Large intestine (tissue), 3 donors: ENCODE data around the gene PIAS2. TPM values are rescaled to one million over a fixed set of nuclear protein-coding genes. Genes with fewer than 3 reads are reported as not detected.

Source experiments
- DNase-seq, 2 donors: peaks; one replicate each; pipeline versions ENCODE4 v3.0.0 to v3.0.0-alpha.2; 2013
- H3K27ac ChIP-seq: one replicate; pipeline ENCODE4 v1.5.1; 2013; ENCODE audit warnings: low read length
- H3K27me3 ChIP-seq: 2 replicates; pipeline ENCODE4 v1.6.1; 2013; ENCODE audit warnings: low read length; ENCODE audit not compliant: control insufficient read depth, insufficient read depth
- H3K36me3 ChIP-seq: 2 replicates; pipeline ENCODE4 v1.6.1; 2013; ENCODE audit warnings: low read length; ENCODE audit not compliant: control insufficient read depth, insufficient read depth
- H3K4me1 ChIP-seq: one replicate; pipeline ENCODE4 v1.6.1; 2013; ENCODE audit warnings: low read length; ENCODE audit not compliant: control insufficient read depth, insufficient read depth
- H3K4me3 ChIP-seq: one replicate; pipeline ENCODE4 v1.5.1; 2013; ENCODE audit warnings: low read length
- H3K9me3 ChIP-seq: one replicate; pipeline ENCODE4 v1.6.1; 2013; ENCODE audit warnings: mild to moderate bottlenecking, low read depth, low read length, moderate library complexity; ENCODE audit not compliant: control insufficient read depth
- WGBS: methylation state at CpG from one replicate; pipeline ENCODE4 v1.1.5; 2013; ENCODE audit warnings: low lambda C conversion rate; ENCODE audit not compliant: insufficient coverage; 5-methylcytosine and 5-hydroxymethylcytosine counted together
- polyA plus RNA-seq: library from polyadenylated mRNA; unstranded; fragments of 120-200 nt; gene quantifications from one replicate; pipeline ENCODE4 v1.2.1, GENCODE V29; 2013

Gene PIAS2
- polyA plus RNA-seq, 1 donor: 13.1 TPM

DNA sequence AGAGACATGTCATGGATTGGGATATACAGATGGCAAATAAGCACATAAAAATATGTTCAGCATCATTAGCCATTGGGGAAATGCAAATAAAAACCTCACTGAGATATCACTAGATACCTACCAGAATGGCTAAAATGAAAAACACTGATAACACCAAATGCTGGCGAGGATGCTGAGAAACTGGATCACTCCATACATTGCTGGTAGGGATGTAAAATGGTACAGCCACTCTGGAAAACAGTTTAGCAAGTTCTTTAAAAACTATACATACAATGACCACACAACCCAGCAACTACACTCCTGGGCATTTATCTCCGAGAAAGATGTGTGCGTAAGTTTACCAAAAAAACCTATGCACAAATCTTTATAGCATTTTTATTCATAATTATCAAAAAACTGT lies 13.9 kb downstream of the PIAS2 start:
- Histone ChIP-seq H3K27me3 (no peaks in the 10 kb centered on the region), H3K9me3 (no peaks in the 10 kb centered on the region), H3K36me3 (no peaks in the 10 kb centered on the region), H3K27ac (no peak overlapping the region), H3K4me3 (no peak overlapping the region), H3K4me1 (no peaks in the 10 kb centered on the region)
- 96% methylated on average over 2 of the region's 3 CpGs for WGBS
- no peak for DNase-seq

GRCh38 chr18:46899274-46899948 lies 17.9 kb downstream of the PIAS2 start:
- DNase-seq: no peak
- Histone ChIP-seq H3K4me3 (no peak overlapping the region), H3K4me1 (no peaks in the 10 kb centered on the region), H3K27ac (no peak overlapping the region), H3K27me3 (no peaks in the 10 kb centered on the region), H3K36me3 (no peaks in the 10 kb centered on the region), H3K9me3 (no peaks in the 10 kb centered on the region)
- 83% methylated on average over 1 of the region's 2 CpGs for WGBS

GRCh38 chr18:46894124-46894523 lies 23.2 kb downstream of the PIAS2 start:
- peaks cover 11% of the 10 kb centered on the region for H3K36me3 ChIP-seq
- no peaks in the 10 kb centered on the region for H3K27me3 ChIP-seq
- no peaks in the 10 kb centered on the region for H3K9me3 ChIP-seq
- H3K4me3 ChIP-seq: no peak overlapping the region
- 100% methylated on average over 2 of the region's 2 CpGs for WGBS
- H3K4me1 ChIP-seq: no peaks in the 10 kb centered on the region
- no peak overlapping the region for H3K27ac ChIP-seq
- no peak for DNase-seq

DNA sequence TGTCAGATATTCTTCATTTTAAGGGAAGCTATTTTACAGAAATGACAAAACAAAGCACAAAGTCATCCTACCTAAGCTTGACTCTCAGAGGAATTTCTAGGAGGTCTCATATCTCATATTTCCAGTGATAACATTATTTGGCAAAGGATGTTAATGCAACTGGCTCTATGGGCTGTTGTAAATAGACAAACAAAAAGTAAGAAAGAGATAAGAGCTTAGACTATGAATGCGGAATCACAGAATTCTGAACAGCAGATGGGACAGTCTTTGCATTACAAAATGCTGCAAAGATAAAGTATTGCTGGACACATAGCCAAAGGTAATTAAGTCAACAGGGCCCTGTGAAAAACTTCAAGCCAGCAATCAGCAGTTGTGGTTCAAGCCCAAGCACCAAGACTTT lies 23.9 kb downstream of the PIAS2 start:
- no peaks in the 10 kb centered on the region for H3K9me3 ChIP-seq
- H3K36me3 ChIP-seq: peaks cover 17% of the 10 kb centered on the region
- H3K27ac ChIP-seq: no peak overlapping the region
- H3K4me3 ChIP-seq: no peak overlapping the region
- no peaks in the 10 kb centered on the region for H3K4me1 ChIP-seq
- no CpG with 5 or more reads among the region's 1 CpG for WGBS
- no peak for DNase-seq
- no peaks in the 10 kb centered on the region for H3K27me3 ChIP-seq

DNA sequence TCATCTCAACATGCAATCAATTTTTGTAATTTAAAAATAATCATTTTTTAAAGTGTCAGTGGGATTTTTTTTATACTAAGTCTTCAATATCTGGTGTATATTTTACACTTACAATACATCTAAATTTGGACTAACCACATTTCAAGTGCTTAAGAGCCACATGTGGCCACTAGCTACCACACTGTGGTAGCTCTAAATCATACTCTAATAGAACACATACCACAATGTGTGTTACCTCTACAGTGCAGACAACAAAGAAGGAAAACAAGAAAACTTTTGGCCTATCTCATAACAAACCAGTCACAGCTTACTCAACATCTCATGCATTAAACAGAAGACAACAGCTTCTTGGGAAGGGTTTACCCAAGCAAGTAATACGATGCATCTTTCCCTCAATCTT lies 24.5 kb downstream of the PIAS2 start:
- H3K27ac ChIP-seq: no peak overlapping the region
- H3K4me3 ChIP-seq: no peak overlapping the region
- H3K9me3 ChIP-seq: no peaks in the 10 kb centered on the region
- no CpG with 5 or more reads among the region's 1 CpG for WGBS
- no peaks in the 10 kb centered on the region for H3K27me3 ChIP-seq
- H3K36me3 ChIP-seq: peaks cover 18% of the 10 kb centered on the region
- no peak for DNase-seq
- no peaks in the 10 kb centered on the region for H3K4me1 ChIP-seq

DNA sequence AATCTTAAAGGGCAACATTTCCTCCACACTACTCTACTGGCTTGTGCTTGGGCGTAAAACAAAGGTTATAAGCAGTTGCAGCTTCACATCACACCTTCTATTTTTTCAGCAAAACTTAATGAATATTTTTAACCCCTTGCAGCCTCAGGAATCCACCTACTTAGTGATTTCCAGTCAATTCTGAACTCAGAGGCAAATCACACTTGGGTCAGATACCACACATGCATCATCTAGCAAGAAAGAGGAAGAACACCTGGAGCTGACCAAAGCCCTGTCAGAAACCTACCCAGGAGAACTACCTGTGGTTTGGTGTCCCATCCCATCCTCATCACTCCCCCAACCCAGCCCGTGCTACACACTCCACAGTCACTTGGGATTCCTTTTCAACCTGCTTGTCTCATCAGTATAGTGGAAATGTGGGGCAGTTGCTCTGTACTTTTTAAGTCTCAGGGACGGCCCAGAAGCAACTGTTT lies 25.5 kb downstream of the PIAS2 start:
- H3K9me3 ChIP-seq: no peaks in the 10 kb centered on the region
- no peaks in the 10 kb centered on the region for H3K27me3 ChIP-seq
- H3K27ac ChIP-seq: no peak overlapping the region
- DNase-seq: no peak
- WGBS: no CpG with 5 or more reads among the region's 3 CpGs
- H3K36me3 ChIP-seq: peaks cover 18% of the 10 kb centered on the region
- H3K4me1 ChIP-seq: no peaks in the 10 kb centered on the region
- H3K4me3 ChIP-seq: no peak overlapping the region

DNA sequence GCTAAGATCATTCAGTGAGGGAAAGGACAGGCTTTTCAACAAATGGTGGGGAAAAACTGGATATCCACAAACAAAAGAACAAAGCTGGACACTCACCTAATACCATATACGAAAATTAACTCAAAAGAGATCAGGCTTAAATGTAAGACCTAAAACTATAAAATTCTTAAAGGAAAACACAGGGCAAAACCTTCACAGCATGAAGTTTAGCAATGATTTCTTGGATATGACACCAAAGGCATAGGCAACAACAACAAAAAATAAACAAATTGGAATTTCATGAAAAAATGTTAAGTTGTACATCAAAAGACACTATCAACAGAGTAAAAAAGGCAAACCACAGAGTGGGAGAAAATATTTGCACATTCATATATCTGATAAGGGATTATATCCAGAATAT lies 28.3 kb downstream of the PIAS2 start:
- WGBS: 100% methylated on average over 1 of the region's 1 CpG
- no peaks in the 10 kb centered on the region for H3K27me3 ChIP-seq

GRCh38 chr18:46886893-46887292 lies 30.4 kb downstream of the PIAS2 start:
- no CpG with 5 or more reads among the region's 2 CpGs for WGBS
- DNase-seq: no peak
- H3K27me3 ChIP-seq: no peaks in the 10 kb centered on the region
- H3K36me3 ChIP-seq: peaks cover 18% of the 10 kb centered on the region
- H3K4me1 ChIP-seq: no peaks in the 10 kb centered on the region
- H3K4me3 ChIP-seq: no peak overlapping the region
- no peaks in the 10 kb centered on the region for H3K9me3 ChIP-seq
- H3K27ac ChIP-seq: no peak overlapping the region

More for the DNA sequence above, 28.3 kb downstream of the PIAS2 start:
- no peak for DNase-seq
- no peaks in the 10 kb centered on the region for H3K9me3 ChIP-seq
- no peaks in the 10 kb centered on the region for H3K4me1 ChIP-seq
- H3K4me3 ChIP-seq: no peak overlapping the region
- H3K27ac ChIP-seq: no peak overlapping the region
- H3K36me3 ChIP-seq: peaks cover 18% of the 10 kb centered on the region

DNA sequence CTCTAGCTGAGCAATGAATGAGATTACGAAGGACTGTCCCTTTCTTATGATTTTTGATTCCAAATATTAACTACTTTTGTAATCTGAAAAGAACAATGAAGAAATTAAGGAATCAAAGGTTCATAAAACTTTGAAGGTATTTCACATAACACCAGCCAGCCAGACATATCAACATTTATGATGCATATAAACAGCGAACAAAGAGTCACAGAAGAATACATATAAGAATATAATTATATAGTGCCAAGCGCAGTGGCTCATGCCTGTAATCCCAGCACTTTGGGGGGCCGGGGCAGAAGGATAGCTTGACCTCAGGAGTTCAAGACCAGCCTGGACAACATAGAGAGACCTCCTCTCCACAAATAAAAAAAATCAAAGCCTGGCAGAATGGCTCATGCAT lies 34.1 kb downstream of the PIAS2 start:
- 100% methylated on average over 1 of the region's 4 CpGs for WGBS
- H3K27me3 ChIP-seq: no peaks in the 10 kb centered on the region
- no peaks in the 10 kb centered on the region for H3K4me1 ChIP-seq
- H3K36me3 ChIP-seq: no peaks in the 10 kb centered on the region
- H3K27ac ChIP-seq: no peak overlapping the region
- H3K4me3 ChIP-seq: no peak overlapping the region
- peaks cover 5% of the 10 kb centered on the region for H3K9me3 ChIP-seq
- no peak for DNase-seq

DNA sequence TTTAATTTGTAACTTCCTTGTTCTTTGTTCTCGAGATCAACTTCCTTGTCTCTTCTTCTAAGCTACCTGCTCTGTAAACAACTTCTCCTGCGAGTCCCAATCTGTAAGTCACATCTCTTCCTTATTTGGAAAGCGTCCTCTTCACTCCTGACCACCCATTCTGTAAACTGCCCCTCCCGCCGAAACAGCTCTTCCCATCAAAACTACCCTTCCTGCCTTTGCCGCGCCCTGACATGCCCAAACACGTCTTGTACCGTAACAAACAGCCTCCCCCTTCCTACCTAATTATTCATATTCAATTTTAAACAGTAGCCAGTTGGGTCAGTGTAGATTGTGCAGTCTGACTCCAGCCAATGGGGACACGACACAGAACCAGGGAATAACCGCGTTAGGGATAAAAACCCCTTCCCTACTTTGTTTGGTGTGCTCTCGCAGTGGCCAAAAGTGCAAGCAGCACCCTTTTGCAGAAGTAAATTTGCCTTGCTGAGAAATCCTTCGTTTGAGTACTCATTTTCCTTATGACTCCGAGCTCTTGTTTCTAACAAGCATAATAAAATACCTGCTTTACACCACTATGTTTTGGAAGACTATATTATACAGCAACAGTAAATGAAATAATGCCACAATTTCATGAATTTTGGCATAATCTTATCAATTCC lies 39.8 kb downstream of the PIAS2 start:
- 97% methylated on average over 6 of the region's 15 CpGs for WGBS
- Histone ChIP-seq H3K27me3 (no peaks in the 10 kb centered on the region), H3K4me1 (no peaks in the 10 kb centered on the region), H3K9me3 (peaks cover 12% of the 10 kb centered on the region), H3K27ac (no peak overlapping the region), H3K4me3 (no peak overlapping the region), H3K36me3 (peaks cover 2% of the 10 kb centered on the region)
- DNase-seq: no peak
